GM19455 (cell line): ENCODE results near the gene AIRE.

Experiments
- ATAC-seq: cut with Tn5 transposase; IDR thresholded peaks from one replicate; pipeline ENCODE4 v1.9.1; 2021; ENCODE audit not compliant: unreplicated experiment

Gene AIRE

DNA sequence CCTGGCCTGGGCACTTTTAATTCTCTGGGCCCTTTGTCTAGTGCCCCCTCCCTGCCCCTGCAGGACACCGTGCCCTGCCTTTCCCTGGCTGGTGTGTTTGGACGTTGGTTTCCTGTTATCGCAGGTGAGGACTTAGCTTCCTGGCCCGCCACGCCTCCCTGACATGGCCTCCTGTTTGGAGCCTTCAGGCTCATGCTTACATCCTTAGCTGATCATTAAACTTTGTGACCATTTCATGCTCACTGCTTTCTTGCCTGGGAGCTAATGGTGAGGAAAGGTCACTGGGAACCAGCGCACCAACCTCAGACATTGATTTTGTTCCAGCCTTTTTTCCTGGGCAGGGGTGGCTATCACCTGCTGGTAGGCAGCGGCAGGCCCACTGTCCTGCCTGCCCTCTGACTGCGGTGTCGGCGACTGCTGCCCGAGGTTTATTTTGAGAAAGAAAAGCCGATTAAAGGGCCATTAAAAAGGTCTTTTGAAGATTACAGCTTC is 17.9 kb downstream of the AIRE start:
- no peak for ATAC-seq

DNA sequence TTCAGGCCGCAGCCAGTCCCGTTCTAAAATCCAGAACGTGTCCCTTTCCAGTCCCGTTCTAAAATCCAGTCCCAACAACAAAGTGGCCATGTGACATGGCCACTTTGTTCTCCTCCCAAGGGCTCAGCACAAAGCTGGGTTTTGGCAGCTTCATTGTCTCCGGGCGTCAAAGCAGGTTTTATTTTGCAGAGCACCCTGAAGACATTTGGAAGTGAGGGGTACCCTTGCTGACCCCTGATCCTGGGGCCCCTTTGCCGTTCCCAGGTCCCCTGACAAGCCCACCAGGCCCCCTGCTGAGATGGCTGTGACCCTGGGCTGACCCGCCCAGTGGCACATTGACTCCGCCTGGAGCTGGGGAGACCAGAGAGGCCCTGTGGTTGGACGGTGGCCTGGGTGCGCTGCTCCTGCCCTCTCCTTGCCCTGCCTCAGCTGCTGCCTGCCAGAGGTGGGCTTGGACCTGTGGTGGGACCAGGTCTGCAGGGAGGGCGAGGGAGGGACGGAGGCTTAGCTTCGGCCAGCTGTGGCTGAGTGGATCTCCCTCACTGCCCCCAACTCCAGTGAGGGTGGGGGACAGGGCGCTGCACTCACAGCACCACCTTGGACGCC is 18.4 kb downstream of the AIRE start:
- ATAC-seq = no peak

DNA sequence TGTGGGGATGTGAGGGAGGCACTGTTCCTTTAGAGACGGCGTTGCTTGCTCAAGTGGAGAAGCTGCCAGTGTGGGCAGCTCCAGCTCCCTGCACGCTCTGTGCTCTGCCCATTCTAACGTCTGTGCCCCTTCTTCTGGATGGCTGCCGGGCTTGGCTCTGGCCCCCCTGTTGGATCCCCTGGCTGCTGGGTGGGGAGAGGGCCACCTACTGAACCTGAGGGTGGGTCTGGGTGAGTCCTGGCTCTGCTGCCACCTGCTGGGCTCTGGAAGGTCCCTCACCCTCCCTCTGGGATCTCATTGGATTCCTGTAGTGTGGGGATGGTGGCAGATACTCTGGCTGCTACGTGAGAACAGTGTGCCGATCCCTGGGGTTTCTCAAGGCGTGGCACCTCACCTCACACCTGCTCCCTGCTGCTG is 19.2 kb downstream of the AIRE start:
- ATAC-seq = no peak

DNA sequence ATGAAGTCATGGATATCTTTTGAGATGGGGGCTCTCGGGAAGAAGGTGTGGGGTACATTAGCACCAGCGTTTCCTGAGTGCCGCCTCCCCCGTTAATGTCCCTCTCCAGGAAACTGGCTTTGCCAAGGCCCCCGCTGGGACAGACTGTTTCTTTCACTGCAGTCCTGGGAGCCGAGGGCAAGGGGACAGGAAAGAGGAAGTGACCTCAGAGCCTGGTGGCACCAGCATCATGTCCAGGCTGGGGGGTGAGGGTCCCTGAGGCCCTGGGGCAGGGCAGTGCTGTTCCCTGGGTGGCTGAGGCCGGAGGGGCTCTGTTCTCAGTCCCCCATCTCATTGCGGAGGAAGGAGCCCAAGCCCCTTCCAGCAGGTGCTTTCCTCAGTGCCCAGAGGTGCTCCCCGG is 20.0 kb downstream of the AIRE start:
- no peak for ATAC-seq

DNA sequence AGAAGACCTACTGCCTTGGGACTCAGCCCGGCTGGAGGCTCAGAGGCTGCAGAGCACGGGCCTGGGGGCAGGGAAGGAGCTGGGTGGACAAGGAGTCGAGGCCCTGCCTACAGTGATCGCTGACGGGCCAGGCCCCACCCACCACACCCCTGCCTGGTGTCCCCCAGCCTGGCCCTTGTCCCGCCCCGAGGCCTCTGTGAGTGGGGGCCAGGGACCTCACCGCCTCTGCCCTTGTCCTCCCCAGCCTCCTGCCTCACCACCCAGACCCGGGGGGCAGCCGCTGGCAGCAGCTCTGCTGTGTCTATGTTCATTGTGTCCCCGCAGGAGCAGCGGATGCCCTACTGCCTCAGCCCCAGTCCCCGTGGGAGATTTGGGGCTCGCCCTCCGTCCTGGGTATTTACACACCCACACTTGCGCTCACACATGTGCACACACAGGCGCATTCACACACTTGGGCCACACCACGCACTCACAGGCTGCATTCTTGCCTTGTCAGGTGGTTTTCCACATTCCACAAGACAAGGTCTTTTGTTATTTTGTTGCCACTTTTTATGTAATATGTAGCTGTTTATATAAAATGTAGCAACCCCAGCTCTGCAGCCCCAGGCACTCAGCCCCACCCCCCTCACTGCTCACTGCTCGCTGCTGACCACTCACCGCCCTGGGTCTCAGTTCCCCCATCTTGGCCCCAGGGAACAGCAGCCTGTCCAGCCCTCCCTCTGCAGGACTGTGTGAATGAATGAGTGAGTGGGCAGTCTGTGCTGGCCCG is 21.4 kb downstream of the AIRE start:
- ATAC-seq = no peak

DNA sequence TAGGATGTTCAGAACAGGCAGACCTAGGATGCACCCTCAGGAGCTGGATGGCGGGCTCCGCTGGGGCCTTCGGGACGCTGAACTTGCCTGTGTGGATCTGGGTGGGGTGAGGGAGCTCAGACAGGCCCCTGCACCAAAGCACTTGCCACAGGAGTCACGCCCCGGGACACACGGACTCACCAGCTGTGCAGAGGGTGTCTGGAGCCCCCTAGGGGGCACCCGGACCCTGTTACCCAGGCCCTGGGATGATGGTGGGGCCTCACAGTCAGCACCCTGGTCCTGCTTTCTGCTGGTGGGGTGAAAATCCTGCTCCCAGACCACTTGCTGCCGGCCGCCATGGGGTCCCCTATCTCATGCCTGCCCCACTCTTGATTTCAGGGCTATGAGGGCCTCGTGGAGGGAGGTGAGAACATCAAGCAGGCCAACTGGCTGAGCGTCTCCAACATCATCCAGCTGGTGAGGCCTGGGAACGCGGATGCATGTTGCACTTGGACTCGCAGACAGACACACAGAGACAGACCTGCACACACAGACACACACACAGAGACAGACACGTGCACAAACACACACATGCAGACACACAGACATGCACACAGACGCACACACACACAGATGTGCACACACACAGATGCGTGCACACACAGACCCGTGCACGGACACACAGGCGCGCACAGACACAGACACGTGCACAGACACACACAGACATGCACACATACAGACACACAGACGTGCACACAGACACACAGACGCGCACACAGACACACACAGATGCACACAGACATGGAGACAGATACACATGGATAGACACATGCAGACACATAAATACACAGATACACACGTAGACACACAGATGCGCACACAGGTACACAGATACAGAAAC is 25.2 kb downstream of the AIRE start:
- no peak for ATAC-seq

DNA sequence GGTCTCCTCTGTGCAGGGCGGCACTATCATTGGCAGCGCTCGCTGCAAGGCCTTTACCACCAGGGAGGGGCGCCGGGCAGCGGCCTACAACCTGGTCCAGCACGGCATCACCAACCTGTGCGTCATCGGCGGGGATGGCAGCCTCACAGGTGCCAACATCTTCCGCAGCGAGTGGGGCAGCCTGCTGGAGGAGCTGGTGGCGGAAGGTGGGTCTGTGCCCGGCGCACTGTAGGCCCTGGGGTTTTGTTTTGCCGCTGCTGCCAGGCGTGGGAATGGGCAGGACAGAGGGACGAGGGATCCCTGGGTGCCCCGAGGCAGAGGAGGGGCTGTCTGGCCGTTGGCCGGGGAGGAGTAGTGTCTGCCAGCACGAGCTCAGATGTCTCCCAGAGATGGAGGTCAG is 26.4 kb downstream of the AIRE start:
- no peak for ATAC-seq

DNA sequence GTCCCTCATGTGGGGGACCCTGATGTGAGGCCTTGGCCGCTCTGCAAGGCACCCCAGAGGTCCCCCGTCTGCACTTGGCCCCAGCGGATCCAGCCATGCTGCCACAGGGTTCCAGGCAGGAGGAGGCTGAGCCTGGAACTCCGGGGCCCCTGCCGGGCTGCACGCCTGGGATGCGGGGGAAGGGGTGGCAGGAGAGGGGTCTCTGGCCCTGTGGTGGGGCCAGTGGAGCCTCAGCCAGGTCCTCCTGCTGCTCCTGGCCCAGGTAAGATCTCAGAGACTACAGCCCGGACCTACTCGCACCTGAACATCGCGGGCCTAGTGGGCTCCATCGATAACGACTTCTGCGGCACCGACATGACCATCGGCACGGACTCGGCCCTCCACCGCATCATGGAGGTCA is 27.0 kb downstream of the AIRE start:
- ATAC-seq = no peak

DNA sequence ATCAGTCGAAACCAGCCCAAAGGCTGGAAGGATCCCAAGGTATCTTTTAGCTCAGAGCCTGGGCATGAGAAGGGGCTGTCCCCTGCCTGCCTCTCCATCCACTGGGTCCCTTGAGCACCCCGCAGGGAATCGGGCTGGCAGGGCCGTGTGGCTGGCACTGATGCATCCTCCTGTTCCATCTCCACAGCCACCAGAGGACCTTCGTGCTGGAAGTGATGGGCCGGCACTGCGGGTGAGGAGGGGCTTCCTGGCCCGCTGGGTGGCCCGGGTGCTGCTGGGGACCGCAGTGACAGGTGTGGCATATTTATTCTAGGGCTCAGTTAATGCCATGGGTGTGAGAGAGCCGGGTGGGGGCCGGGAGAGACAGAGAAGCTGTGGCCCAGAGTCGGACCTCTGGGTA is 27.8 kb downstream of the AIRE start:
- ATAC-seq = no peak

DNA sequence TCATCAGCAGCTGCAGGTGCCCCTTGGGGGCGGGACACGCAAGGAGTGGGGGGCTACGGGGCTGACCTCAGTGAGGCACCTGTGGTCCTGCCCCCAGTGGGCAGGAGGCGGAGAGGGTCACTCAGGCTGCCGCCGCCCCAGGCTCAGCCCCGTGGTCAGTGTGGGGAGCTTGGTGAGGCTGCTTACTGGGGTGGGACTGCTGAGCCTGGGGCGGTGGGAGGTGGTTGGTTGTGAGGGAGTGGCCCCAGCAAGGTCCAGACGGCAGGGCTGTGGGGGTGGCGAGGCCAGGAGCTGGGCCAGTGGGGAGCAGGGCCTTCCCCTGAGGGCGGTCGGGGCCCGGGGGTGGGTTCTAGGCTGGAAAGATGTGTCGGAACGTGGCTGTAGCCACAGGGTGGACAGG is 28.5 kb downstream of the AIRE start:
- ATAC-seq = no peak

DNA sequence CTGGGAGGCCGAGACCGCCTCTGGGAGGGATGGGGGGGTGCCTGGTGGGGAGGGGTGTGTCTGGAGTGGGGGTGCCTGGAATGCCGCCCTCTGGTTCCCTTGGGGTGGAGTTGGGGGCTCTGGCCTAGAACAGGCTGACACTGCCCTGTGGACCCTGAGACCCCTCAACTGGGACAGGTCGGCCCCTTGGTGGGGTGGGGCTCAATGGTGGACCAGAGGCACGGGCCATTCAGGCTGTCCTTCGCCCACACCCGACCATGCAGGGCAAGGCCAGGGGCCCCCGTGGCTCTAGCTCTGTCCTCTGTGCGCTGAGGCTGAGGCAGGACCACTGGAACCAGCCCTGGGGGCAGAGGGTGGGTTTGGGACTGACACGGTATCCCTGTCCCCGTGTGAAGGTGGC is 28.9 kb downstream of the AIRE start:
- no peak for ATAC-seq

DNA sequence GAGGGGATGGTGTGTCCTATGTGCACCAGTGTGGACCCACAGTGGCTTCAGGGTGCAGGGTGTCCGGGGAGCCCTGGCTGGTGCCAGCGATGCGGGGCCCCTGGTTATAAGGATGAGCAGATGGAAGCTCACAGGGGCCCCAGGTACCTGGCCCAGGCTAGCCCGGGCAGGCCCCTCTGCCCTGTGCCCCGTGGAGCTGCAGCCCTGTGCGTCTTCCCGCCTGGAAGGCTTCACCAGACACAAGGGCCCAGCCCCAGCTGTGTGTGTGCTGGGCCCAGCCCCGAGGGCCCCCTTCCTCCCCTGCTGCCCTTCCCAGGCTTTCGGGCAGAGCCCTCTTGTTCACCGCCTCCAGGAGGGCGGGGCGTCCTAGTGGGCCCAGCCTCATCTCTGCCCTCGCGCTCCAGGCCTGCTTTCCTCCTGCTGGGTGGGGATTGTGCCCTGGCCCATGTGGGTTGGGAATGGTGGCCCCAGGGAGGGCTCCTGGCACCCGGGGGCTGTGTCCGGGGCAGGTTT is 30.1 kb downstream of the AIRE start:
- ATAC-seq = no peak

DNA sequence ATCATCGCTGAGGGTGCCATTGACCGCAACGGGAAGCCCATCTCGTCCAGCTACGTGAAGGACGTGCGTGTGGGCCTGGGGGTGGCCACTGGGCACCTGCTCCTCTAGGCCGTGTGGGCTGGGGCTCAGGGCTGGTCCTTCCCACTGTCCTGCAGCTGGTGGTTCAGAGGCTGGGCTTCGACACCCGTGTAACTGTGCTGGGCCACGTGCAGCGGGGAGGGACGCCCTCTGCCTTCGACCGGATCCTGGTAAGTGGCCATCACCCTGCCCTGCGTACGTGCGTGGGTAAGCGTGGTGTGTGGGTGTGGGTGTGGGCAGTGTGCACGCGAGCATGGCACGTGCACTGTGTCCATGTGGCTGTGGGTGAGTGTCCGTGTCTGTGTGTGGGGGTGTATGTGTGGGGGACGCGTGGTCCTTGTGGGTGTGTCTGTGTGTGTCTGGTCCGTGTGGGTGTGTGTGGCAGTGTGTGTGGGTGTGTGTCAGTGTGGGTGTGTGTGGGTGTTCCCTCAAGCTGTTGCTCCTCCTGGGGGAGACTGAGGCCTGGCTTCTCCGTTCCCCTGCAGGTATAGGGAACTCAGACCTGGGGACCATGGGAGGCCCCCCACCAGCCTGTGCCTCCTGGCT is 30.7 kb downstream of the AIRE start:
- no peak for ATAC-seq

DNA sequence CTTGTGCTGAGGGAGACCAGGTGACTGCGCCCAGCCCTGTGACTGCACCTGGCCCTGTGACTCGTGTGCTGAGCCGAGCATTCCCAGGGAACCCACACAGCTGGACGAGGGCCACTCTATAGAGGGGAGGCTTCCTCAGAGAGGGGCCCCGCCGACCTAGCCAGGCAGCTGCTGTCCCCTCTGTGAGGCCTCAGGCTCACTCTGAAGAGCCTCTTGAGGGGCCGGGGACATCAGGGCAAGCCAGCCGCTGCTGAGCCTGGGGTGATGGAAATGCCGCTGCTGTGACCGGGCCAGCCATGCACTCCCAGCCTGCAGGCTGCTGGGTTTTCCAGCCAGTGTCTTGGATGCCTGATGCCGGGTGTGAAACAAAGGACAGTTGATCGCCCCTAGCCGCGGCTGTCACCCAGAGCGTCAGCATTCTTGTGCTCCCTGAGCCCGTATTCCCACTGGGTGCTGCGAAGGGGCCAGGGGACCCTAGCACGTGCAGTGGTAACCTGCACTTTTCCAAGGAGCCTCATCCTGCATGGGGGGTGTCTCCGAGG is 31.6 kb downstream of the AIRE start:
- ATAC-seq = no peak

DNA sequence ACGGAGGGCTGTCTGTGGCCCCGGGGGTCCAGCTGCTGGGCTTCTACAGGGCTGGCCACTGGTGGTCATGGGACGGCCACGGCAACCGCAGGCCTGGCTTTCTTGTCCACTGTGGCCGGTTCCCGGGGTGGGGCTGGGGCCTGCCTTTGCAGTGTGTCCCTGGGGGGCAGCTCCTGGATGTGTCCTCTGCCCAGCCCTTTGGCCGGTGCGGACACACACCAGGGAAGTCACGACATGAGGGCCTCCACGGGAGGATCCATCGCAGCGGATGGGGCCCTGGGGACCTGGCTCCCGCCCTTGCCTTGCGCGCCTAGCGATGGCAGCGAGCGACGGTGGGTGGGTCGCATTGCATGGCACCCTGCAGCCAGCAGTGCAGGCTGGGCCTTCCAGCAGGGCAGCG is 32.2 kb downstream of the AIRE start:
- ATAC-seq = no peak

DNA sequence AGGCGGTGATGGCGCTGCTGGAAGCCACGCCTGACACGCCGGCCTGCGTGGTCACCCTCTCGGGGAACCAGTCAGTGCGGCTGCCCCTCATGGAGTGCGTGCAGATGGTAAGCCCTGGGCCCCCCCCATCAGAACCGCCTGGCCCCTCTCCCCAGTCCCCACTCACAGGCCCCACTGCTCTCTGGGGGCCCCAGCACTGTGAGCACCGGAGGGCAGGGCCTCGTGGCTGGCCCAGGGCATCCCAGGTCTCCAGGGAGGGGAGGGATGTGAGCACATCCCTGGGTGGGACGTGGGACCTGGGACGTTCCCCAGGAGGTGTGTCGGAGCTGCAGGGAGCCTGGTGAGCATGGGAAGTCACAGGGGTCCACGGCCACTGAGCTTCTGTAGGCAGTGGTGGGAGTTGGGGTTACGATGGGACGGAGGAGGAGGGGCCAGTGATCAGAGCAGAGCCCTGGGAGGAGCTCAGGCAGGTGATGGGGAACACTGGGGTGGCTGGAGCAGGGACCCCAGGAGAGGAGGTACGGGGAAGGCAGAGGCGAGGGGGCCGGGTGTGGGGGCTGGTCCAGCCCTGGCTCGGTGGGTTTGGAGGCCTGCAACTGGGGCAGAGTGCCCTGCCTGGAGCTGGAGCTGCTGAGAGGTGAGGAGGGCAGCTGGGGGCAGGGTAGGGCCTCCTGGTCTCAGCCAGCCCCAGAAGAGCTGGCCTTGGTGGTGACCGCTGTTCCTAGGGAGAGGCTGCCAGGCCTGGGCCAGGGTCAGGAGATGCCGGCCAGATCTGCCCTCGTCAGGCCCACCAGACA is 33.0 kb downstream of the AIRE start:
- no peak for ATAC-seq

DNA sequence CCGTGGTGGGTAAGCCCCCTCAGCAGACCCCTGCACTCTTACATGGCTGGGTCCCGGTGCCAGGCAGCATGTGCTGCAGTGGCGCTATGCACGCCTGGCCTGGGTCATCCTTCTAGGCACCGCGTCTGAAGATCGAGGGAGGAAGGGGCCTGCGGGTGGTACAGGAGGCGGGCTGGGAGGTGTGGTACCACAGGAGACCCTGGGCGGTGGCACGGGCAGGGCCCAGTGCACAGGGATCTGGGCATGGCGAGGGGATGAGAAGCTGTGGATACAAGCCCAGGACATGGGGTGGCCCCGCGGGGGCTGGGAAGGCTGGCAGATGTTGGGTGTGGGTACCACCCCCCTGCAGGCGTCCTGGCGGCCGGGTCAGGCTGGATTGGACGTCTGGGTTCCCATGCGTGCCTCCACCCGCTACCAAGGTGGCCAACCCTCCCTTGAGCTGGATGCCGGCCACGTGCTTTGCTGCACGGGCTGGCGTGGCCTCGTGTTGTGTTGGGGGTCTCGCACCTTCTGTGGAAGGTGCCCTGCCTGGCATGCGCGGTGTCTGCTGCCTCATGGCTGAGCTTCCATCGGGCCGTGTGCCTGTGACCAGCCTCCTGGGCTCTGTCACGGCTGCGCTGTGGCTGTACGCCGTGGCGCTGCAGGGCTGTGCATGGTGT is 33.9 kb downstream of the AIRE start:
- no peak for ATAC-seq

DNA sequence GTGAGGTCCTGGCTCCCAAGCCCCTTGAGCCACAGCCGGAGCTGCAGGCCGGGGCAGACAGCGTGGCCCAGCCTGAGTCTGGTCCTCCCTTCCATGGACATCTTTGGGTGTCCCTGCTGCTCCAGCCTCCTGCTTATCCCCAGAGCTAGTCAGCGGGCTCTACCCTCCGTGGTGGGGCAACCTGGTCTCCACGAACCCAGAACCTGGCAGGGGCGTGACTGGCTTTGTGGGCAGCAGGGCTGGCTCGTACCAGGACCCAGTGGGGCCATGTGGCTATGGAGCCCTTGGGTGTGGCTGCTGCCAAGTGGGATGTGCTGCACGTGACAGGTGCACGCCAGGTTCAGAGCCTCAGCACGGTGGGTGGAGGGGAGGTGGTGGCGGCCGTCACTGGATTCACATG is 35.2 kb downstream of the AIRE start:
- ATAC-seq = no peak

DNA sequence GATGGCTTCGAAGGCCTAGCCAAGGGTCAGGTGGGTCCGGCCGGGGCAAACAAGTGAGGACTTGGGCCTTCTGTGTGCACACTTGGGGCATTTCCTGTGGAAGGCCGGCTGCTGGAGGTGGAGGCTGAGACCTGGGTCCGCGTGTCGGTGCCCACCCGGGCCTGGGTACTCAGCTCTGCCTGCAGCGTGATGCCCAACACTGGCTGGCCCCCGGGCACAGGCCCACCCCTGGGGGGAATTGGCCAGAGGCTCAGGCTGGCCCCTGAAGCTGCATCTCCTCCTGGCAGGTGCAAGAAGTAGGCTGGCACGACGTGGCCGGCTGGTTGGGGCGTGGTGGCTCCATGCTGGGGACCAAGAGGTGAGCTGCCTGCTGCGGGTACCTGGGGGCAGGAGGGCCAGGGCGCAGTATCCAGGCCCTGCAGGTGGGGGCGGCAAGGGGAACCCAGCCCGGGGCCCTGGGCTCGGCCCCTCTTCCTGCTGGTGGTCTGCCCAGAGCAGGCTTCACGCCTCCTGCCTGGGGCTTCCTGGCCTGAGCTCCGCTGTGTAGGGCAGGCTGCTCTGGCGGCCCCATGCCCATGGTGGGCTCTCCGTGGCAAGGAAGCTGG is 36.3 kb downstream of the AIRE start:
- no peak for ATAC-seq
